GM18519 (cell line): ENCODE data around the gene GCN1.

Experiments used
- ATAC-seq: cut with Tn5 transposase; IDR thresholded peaks from one replicate; pipeline ENCODE4 v1.9.1; 2021; ENCODE audit warnings: mild to moderate bottlenecking, moderate library complexity; ENCODE audit not compliant: unreplicated experiment, low FRiP score

Gene GCN1

DNA sequence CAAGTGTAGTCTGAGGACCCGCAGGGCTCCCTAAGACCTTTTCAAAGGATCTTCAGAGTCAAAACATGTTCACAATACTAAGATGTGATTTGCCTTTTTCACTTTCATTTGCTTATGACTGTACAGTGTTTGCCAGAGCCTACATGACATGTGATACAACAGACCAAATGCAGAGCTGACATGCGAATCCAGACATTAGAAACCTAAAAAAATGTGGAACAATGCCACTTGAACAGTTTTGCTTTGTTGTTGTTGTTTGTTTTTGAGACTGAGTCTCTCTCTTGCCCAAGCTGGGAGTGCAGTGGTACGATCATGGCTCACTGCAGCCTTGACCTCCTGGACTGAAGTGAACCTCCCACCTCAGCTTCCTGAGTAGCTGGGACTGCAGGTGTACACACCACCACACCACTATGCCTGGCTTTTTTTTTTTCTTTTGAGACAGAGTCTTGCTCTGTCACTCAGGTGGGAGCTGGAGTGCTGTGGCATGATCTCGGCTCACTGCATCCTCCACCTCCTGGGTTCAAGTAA is 72.7 kb downstream of the GCN1 start:
- peak; percentile 33 for ATAC-seq

DNA sequence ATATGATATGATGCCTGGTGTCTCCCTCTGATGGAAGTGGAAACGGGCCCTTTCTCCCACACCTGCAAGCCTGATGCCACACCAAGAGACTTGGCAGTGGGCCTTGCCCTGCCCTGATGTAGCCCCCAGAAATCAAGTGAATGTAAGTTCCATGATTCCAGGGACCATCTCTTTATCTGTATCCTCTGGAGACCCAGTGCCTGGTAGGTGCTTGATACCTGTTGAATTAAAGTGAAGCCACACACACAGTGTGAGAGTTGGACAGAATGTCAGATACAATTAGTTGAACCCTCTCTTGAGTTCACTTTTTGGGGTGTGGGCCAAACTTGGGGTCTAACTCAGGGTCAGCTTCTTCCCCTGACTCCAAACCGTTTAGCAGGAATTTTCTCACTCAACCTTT is 73.2 kb downstream of the GCN1 start:
- ATAC-seq: no peak

DNA sequence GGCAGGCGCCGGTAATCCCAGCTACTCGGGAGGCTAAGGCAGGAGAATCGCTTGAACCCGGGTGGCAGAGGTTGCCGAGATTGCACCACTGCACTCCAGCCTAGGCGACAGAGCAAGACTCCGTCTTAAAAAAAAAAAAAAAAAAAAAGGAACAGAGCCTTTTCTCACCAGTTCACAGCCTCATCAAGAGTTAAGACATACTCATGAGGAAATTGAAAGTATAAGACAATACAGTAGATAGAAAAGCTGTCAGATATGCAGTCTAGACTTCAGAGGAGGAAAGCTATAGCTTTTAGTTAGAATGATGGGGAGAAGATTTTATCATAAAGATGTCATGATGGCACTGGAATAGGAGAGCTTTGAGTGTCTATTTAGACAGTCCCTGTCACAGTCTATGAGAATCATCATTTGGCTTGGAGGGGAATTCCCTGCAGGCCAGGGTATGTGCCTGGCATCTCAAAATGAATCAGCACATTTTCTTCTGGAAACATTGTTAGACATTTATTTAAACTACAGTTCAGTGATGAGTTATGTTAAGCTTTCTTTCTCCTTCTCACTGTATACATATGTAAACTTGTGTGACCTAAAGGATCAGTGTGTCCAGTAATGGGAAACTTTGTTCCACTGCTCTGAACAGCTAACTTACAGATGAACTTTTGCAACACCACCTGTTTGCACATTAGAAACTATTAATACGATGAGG is 75.1 kb downstream of the GCN1 start:
- no peak for ATAC-seq

DNA sequence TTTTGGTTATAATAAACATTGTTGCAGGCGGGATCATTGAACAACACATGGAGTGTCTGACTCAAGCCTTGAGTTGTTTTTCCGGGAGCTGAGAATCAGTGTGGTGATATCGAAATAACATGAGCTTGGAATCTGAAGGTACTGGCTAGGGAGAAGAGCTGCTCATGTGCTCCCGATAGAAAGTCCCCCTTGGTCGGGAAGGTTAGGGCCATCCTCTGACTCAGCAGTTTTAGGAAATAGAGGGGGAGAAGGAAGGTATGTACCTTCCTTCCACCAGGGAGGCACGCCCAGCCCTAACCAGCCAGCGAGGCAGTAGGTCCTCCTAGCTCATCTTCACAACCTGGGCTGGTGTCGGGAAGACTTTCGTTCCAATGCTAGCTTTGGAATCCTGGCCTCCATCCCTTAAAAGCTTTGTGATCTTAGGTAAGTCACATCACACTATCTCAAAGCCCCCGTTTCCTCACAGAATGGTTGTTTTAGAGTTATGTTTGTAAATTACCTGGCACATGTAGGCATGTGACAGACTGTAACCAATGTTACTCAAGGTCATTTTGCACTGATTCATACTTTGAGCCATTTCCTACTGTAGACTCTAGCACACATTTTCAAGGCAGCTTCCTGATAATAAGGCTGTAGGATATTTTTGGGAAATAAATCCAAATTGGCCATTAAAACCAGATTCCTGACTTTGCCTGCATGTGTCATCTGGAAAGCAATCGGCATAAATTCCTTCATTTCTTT is 76.0 kb downstream of the GCN1 start:
- ATAC-seq: no peak

DNA sequence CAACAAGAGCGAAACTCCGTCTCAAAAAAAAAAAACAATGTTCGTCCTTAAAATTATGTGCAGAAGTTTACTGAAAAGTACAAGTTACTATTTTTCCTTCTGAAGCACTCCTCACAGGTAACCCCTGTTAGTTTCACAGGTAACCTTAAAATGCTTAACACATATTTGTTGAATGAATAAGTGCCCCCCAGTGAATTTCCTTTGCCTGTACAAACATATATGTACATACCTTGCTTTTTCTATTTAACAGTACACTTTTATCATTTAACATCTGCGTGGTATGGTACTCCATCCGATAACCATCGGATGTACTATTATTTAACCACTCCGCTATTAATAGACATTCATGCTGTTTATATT is 76.6 kb downstream of the GCN1 start:
- ATAC-seq: no peak

DNA sequence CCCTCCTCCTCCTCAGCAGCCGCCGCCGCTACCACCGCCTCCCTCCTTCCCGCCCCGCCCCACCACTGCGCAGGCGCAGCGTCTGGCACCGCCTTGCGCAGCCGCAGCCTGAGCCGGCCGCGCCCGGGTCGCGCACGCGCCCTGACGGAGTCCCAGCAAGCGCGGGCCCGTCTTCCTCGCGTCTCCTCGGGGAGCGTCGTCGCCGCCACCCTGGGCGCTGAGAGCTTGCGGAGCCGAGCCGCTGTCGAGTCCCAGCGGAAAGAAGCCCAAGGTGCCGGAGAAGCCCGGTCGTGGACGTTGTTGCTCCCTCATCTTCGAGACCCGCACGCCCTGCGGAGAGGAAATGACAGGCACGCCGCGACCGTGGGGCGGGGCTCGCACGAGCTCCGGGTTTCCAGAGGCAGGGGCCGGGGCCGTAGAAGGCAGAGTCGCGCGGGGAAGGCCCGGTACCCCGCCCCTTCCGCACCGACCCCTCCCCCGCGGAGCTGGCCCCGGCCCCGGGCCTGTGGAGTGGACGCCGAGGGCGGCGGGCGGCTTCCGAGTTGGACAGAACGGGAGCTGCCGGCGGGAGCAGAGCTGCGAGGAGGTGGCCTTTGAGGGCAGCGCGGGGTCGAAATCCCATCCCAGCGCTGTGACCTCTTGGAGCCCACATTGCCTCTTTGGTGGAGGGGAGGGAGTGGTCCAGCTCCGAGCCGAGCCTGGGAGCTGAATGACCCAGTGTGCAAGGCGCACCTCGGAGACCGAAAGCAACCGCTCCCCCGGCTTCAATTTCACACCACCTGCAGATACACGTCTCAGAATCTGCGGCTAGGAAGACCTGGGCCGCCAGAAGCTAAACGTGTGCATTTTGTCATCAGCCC is 77.5 kb downstream of the GCN1 start:
- peak; percentile 38 for ATAC-seq

DNA sequence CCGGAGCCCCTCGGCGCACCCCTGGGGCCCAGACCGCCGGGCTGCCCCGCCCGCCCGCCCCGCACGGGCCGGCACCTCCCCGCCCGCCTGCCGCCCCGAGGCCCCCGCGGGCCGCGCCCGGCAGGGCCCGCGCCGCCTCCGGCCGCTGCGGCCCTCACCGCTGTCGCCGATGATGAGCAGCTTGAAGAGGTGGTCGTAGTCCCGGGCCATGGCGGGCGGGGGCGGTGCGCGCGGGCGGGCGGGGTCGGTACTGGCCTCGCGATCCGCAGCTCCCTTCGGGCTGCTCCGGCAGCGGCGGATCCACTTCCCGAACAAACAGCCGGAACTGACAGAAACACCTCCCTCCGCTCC is 78.1 kb downstream of the GCN1 start, which contains the start of gene RAB35:
Gene RAB35 (minus strand): TSS at position 313 of the 351 bp plus-strand sequence. CDS start 103 bp downstream, at position 210.
- no peak for ATAC-seq

DNA sequence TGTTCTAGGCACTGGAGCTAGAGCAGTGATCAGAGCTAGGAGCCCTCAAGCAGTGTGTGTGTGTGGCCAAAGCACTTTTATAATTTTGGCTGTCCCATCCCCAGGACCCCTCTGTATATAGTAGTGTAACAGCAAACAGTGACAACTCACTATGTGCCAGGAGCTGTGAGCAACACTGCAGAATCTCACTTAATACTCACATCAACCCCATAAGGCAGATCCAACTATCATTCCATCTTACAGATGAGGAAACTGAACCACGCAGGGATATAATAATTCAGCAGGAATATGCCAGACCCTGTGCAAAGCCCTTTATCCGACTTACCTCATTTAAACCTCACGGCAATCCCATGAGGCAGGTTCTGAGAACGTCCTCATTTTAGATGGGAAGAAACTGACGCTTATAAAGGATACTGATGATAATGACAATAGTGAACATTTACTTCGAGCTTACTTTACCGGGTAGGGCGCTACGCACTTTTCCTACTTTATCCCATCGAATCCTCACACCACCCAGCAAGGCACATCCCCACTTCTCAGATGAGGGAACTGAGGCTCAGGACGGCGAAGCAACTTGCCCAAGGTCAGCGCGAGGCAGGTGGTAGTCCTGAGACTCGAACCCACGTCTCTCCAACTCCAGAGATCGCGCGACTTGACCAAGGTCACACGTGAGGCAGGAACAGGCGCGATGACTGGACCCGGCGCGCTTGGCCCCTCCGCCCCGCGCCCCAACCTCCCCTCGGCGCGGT is 78.6 kb downstream of the GCN1 start:
- ATAC-seq: no peak

DNA sequence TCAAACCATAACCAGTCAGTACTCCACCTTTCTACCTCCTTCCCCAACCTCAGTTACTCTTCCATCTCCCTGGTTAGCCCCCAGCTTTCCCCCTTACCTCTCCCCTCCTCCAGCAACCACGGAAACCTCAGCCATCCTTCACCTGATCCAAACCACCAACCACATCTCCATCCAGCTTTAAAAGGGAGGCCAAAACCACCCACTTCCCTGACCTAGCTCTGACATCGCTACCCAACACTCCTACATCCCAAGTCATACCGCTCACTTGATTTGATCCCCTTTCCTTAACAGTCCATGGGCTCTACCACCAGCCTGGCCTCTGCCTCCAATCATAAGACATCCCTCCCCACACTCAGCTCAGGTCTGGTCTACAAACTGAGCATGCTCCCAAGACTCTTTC is 79.4 kb downstream of the GCN1 start:
- ATAC-seq: no peak

DNA sequence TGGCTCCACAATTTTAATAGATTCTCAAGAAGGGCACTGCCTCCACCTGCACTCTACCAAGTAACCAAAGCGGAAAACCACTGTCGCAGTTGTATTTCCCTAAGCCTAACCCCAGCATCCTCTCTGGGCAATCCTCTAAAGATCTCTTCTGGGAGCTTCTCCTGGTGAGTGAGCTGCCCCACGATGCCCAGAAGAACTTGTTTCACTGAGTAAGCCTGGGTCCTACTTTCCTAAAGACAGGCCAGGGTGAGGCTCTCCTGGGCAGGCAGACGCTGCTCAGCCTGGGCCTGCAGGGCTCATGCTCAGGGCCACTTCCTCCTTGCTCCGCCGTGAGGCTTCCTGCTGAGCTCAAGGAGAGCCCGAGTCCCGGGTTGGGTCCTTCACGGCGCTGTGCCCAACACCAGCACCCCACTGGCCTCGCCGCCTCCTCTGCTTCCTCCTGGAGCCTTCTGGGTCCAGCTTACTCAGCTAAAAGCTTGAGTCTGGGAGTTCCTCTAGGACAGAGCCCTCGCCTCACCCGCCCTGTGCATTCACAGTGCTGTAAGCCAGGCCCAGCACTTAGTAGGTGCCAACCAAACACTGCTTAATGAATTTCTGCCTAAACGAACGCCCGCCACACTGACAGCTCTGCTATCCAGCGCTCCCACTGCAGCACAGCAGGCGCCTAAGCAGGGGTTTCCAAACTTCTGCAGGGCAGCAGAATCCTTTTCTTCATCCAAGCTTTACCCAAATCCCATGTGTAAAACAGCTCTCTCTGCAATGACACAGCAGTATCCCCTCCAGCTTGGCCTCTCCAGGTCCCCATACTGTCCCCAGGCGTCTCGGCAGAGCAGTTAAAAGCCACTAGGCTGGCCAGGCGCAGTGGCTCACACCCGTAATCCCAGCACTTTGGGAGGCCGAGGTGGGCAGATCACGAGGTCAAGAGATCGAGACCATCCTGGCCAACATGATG is 83.7 kb downstream of the GCN1 start:
- ATAC-seq: no peak

DNA sequence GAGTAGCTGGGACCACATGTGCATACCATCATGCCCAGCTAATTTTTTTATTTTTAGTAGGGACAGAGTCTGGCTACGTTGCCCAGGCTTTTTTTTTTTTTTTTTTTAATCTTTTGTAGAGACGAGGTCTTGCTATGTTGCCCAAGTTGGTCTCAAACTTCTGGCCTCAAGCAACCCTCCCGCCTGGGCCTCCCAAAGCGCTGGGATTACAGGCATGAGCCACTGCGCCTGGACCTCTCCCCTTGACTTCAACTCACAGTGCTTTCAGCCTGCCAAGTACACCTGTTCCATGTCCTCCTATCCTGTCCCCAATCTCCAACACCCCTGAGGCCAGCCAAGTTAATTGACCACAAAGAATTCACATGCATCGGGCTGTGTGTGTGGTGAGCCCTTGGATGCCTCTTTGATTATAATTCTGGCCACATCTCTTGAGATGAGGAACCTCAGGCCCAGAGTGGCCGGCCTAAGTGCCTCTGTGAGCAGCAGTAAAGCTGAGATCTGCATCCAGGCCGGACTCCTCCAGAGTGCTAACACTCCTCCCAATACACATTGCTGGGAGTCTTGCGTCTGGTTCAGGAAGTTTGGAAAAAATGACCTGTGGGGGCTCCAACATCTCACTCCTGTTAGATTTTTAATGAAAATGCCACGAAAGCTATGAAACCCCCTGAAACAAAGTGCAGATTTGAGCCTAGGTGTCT is 84.8 kb downstream of the GCN1 start:
- ATAC-seq: no peak

DNA sequence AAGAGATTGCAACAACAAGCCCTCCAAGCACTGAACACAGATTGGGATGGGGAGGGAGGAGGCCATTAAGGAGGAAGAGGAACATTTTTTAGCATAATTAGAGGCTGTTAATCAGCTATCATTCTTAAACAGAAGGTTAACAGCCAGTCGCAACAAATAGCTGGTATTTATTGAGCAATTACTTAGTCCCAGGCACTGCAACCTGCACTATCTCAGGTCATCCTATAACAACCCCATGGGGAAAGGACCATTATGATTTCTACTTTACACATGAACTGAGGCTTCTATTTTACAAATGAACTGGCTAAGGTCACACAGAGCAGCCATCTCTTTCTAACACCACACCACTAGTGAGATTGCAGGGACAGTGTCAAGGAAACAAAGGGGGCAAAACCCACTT is 88.4 kb downstream of the GCN1 start:
- no peak for ATAC-seq

DNA sequence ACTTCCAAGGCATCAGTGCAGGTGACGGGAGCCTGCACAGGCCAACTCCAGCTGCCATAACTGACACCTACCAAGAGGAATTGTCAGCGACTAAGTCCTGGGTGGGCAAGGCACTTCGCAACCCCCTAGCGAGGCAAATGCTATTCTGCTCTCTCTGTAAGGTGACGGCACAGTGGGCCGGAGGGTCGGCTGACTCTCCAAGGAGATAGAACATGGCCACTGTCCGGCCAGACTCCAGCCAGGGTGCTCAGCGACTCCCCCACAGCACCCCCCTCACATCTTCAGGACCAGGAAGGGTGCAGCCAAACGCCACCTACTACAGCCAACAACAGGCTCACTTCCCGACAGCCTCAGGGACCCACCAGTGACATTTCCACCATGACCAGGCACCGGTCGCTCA is 91.1 kb downstream of the GCN1 start:
- ATAC-seq: no peak

DNA sequence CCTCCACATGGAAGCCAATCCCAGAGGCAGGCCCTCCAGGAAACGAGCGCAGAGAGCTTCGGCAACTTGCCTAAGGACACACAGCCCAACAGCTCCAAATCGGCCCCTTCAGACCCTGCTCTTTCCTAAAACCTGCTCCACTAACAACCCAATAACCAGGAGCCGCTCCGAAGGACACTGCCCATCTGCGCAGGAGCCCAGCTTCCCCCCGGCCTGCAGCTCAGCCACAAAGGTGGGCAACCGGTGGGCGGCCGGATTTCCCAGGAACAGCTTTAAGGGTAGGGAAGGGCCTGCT is 91.5 kb downstream of the GCN1 start:
- no peak for ATAC-seq

DNA sequence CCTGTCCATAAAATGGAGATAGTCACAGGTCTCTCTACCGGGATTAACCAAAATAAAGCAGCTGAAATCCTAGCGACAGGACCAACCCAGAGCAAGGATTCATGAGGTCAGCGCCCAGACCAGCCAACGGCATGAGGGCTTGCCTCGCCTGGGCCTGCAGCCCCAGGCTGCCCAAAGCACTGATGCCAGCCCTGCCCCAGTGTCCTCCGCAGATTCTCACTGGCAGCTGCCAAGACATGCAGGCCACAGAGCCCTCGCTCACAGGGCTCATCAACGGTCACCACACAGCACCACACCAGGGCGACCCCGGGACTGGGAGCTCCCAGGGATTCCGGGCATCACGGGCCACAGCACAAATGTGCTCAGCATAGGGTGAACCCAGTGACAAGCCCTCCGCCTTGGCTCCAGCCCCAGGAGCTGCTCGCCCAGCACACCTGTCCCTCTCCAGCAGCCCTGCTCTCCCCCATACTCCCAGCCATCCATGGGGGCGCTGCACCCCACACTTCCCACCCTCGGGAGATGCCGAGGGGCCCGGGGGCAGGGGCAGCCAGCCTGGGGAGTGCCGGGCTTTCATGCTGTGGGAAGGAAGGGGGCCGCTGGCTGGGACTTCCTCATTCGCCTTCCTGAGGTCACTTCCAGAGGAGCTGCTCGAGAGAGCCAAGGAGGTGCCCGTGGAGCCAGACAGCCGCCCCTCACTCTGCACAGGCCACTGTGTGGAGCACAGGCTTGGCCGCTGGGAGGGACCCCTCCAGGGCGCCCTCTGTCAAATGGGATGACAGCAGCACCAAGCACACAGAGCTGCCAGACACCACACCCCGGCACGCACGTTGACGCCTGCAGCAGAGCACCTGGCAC is 92.1 kb downstream of the GCN1 start:
- ATAC-seq: no peak

DNA sequence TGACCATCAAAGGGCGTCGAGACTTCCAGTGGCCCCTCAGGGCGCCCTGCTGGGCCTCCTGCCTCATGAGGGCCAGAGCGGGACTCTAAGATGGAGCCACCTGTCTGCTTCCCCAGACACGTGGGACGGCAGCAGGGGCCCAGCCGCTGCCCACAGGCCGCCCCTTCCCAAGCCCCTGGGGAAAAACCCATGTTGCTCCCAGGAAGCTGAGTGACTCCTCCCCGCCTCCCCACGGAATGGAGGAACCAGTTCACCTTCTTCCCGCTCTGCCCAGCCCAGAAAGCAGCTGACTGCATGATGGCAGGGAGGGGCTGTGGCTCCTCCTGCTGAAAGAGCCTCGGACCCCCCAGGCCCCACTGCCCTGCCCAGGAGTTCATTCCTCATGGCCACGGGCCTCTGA is 92.9 kb downstream of the GCN1 start:
- ATAC-seq: no peak

DNA sequence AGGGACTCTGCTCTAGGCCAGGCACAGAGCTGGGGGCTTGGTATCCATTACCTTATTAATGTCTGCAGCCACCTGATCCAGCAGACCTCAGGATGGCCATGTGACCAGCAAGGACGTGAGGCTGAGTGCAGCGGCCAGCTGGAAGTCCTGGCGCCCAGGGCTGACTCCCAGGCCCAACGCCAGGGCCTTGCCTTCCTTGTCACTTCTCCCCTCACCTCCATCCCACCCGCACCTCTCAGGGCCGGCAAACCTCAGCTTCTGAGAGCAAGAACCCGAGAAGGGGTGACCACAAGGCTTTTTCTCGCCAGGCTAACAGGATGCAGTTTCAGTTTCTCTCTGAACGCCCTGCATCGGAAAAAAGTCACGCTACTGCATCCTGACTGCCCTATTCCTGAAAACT is 93.3 kb downstream of the GCN1 start:
- ATAC-seq: no peak

DNA sequence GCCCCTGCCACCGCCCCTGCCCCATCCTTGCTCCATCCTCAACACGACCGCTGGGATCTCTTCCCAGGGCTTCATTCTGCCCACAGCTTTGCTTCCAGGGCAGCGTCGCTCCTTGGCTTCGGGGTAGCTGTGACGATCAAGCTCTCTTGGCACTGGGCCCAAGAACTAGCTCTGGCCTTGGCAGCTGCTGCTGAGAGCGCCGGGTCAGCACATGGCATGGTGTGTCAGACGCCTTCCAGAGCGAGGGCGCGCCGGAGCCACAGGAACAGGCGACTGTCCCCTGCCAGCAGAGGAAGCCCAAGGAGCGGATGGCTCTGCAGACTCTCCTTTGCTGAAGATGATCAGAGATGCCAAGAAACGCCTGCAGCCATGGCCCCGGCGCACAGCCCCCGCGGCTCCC is 93.9 kb downstream of the GCN1 start:
- ATAC-seq: no peak
